ENCODE results near the gene FOXP3. TPM values are rescaled to one million over a fixed set of nuclear protein-coding genes. Genes with fewer than 3 reads are reported as not detected.
"Not testable (repeated sequence)": the region's sequence is repeated elsewhere in the genome, so short reads cannot be mapped to it uniquely, and the experiment has no call there.

Gene FOXP3, protein sequence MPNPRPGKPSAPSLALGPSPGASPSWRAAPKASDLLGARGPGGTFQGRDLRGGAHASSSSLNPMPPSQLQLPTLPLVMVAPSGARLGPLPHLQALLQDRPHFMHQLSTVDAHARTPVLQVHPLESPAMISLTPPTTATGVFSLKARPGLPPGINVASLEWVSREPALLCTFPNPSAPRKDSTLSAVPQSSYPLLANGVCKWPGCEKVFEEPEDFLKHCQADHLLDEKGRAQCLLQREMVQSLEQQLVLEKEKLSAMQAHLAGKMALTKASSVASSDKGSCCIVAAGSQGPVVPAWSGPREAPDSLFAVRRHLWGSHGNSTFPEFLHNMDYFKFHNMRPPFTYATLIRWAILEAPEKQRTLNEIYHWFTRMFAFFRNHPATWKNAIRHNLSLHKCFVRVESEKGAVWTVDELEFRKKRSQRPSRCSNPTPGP
- not detected in 2 replicates for total RNA-seq (2014; rRNA removed; shearing (Covaris generic))

DNA sequence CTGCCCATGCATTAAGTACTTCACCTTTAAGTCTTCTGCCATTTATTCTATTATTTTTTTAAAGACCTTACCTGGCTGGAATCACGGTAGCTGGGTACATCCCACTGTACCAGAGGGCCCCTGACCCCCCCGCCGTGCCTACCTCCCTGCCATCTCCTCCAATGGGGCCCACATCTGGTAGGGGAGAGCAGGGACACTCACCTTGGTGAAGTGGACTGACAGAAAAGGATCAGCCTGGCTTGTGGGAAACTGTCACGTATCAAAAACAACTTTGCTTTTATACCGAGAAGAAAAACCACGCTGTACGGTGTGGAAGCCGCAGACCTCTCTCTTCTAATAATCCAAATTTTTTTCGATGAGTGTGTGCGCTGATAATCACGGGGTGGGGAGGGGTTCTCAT, at the start of gene FOXP3:
FOXP3 (minus strand) TSS at position 251 of the 400 bp plus-strand sequence. CDS start 6,205 bp downstream, outside the sequence.
- Histone ChIP-seq H3K9me3 (replicated peaks) (no peaks in the 10 kb centered on the region), H3K4me1 (no peaks in the 10 kb centered on the region), H3K4me3 (no peak within 1 kb of the TSS)

DNA sequence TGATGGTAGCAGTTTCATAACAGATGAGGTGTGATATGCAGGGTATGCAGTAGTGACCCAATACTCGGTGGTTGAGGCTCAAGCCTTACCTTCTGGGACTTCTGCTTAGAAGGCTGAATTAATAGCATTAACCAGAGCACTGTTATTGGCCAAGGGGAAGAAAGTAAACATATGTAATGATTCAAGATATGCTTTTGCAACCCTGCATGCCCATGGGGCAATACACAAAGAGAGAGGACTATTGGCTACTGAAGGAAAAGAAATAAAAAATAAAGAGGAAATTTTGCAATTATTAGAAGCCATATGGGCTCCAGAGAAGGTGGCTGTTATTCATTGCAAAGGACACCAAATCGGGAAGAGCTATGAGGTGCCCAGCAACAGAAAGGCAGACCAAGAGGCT, 47.7 kb upstream of the FOXP3 start:
- no peaks in the 10 kb centered on the region for H3K27me3 ChIP-seq
- H3K27ac ChIP-seq, result no peak overlapping the region
- H3K4me1 ChIP-seq, result no peaks in the 10 kb centered on the region
- no peak overlapping the region for H3K4me3 ChIP-seq
- no peaks in the 10 kb centered on the region for H3K9me3 ChIP-seq (replicated peaks)
- no peak for DNase-seq
- H3K36me3 ChIP-seq, result no peaks in the 10 kb centered on the region

More for the DNA sequence above, at the start of gene FOXP3:
- no peak for DNase-seq
- H3K27me3 ChIP-seq, result no peaks in the 10 kb centered on the region
- H3K36me3 ChIP-seq, result no peaks in the 10 kb centered on the region
- H3K27ac ChIP-seq, result no peak within 1 kb of the TSS

DNA sequence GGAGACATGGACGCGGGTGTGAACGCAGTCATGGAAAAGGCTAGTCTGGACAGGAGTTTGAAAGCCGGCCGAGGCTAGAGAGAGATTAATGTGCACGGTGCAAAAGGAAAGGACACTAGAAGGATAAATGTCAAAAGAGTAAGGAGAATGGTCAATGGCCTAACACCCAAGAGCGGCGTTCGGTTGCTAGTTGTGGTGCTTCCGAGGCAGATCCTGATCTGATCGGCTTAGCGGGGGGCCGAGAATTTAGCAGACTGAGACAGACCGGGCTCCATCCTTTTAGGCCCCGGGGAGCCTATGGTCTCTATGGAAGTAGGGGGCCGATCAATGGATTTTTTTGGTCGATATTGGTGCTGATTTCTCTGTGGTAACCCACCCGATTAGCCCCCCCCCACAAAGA, 45.9 kb upstream of the FOXP3 start:
- Histone ChIP-seq H3K9me3 (replicated peaks) (no peaks in the 10 kb centered on the region), H3K27ac (no peak overlapping the region), H3K36me3 (no peaks in the 10 kb centered on the region), H3K4me1 (no peaks in the 10 kb centered on the region), H3K4me3 (no peak overlapping the region), H3K27me3 (no peaks in the 10 kb centered on the region)
- DNase-seq, result no peak

DNA sequence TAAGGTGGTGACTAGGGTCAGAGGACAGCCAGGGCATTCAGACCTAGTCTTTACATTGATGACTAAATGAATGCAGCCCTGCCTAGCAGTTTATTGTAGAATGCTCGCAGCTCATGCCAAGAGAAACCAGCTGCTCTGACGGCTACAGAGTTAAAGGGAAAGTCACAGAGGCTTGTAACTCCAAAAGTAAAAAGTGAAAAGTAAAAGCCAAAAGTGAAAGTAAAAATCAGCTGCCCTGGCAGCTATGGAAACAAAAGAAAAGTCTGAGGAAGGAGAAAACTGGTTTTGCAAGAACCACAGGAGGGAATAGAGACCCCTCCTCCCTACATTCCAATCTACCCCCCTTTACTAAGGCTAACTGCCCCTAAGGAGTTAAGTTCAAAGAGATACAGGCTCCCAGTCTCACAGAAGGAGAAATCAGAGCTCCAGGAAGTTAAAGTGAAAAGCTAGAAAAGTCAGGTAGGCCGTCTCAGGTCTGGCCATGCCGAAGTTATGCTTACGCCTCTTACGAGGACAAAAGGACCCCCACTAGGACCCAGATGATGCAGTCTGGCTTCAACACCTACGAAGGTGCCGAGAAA, 45.0 kb upstream of the FOXP3 start:
- no peak for DNase-seq
- H3K4me3 ChIP-seq, result peak overlapping the region; percentile 10; the same call in 1 of the 2 replicates
- H3K36me3 ChIP-seq, result no peaks in the 10 kb centered on the region
- H3K4me1 ChIP-seq, result no peaks in the 10 kb centered on the region
- no peaks in the 10 kb centered on the region for H3K9me3 ChIP-seq (replicated peaks)
- no peaks in the 10 kb centered on the region for H3K27me3 ChIP-seq
- no peak overlapping the region for H3K27ac ChIP-seq

DNA sequence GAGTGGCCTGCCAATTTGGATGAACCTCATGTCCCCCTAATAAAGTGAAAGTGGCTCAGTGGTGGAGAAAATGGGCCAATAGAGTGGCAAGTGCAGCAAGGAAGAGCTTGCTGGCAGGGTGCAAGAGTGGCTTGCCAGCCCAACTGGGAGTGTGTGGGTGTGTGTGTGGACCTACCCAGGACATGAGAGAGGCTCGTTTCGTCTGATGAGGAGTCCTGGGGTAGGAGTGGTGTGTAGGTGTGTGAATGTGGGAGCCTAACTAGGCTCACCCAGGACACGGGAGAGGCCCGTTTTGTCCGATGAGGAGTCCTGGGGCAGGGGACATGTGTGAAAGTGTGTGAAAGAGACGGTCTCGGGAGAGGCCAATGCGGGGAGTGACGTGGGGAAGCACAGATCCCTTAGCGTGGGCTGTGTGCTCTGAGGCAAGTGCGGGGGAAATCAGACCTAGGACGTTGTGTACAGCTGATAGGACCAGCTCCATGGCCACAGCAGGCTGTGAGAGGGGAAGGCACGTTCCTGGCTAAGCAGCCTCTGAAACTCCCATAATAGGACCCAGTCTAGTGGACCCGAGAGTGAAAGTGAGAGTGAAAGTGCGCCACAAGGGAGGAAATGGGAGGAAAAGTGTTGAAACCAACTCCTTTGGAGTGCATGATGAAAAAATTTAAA, 44.2 kb upstream of the FOXP3 start:
- Histone ChIP-seq H3K9me3 (replicated peaks) (no peaks in the 10 kb centered on the region), H3K27me3 (no peaks in the 10 kb centered on the region), H3K27ac (no peak overlapping the region), H3K4me3 (no peak overlapping the region), H3K36me3 (no peaks in the 10 kb centered on the region), H3K4me1 (no peaks in the 10 kb centered on the region)
- no peak for DNase-seq

DNA sequence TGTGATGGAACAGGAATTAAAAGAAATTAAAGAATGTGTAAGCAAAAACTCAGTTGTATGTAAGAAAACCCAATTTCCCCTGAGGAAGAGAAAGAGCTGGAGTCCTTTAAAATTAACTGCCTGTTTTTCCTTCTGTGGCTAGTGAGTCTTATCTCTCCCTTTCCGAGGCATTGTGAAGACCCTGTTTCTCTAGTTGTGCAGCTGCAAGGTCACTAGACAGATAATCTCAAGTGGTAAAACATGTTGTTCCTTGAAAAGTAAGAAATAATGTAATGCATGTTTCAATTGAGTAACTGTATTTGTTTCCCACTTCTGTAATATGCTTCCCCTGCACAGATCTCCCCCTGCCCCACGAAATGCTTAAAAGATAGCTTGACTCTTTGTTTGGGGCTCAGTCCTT, 43.3 kb upstream of the FOXP3 start:
- not testable (repeated sequence) for H3K27me3 ChIP-seq; H3K4me3 ChIP-seq; H3K36me3 ChIP-seq; H3K4me1 ChIP-seq; H3K27ac ChIP-seq; DNase-seq; H3K9me3 ChIP-seq (replicated peaks)

DNA sequence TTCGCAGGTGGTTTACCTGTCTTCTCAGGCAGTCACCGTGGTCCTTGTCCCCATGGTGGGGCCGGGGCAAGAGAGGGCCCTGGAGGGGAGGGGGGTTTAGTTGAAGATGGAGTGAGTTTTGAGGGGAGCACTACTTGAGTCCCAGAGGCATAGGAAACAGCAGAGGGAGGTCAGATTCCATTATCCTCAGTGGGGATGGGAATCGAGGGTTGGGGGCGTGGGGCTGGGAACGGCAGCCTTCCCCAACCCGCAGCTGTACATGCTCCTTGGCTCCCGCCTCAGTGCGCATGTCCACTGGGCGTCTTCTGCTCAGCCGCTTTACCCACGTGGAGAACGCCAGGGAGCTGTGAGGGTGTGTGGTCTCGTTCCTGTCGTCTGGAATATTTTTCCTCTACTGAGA, 38.8 kb upstream of the FOXP3 start, which contains the start of gene GAGE10:
GAGE10 (plus strand) TSS at position 301 of the 400 bp plus-strand sequence. CDS start 1,214 bp downstream, outside the sequence.
- Histone ChIP-seq H3K27me3 (no peaks in the 10 kb centered on the region), H3K4me3 (no peak within 1 kb of the TSS), H3K27ac (no peak within 1 kb of the TSS), H3K9me3 (replicated peaks) (no peaks in the 10 kb centered on the region), H3K36me3 (no peaks in the 10 kb centered on the region), H3K4me1 (no peaks in the 10 kb centered on the region)
- DNase-seq, result no peak

DNA sequence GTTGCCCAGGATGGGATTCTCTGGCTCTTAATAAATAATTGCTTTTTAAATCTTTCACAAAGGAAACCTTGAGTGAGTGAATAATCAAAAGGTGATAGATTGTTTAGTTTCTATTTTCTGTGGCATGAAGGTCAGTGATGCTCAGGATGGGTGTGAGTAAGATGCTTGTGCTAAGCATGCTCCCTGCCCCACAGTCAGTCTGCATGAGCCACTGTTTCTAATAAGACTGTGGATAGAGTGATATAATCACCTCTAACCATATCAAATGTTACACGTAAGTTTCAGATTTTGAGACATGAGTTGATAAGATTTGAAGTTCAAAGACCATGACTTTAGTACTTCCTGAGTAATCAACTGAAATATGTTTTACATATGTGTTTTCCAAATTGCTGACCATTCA, 36.2 kb upstream of the FOXP3 start:
- Histone ChIP-seq H3K4me3 (no peak overlapping the region), H3K9me3 (replicated peaks) (no peaks in the 10 kb centered on the region), H3K27me3 (no peaks in the 10 kb centered on the region), H3K4me1 (no peaks in the 10 kb centered on the region), H3K36me3 (no peaks in the 10 kb centered on the region), H3K27ac (no peak overlapping the region)
- no peak for DNase-seq

DNA sequence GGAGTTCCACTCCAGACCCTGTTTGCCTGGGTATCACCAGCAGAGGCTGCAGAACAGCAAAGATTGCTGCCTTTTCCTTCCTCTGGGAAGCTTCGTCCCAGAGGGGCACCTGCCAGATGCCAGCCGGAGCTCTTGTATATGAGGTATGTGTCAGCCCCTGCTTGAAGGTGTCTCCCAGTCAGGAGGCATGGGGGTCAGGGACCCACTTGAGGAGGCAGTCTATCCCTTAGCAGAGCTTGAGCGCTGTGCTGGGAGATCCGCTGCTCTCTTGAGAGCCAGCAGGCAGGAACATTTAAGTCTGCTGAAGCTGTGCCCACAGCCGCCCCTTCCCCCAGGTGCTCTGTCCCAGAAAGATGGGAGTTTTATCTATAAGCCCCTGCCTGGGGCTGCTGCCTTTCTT, 34.8 kb upstream of the FOXP3 start:
- H3K9me3 ChIP-seq (replicated peaks); H3K36me3 ChIP-seq; DNase-seq; H3K27me3 ChIP-seq; H3K4me3 ChIP-seq; H3K4me1 ChIP-seq; H3K27ac ChIP-seq: not testable (repeated sequence)

DNA sequence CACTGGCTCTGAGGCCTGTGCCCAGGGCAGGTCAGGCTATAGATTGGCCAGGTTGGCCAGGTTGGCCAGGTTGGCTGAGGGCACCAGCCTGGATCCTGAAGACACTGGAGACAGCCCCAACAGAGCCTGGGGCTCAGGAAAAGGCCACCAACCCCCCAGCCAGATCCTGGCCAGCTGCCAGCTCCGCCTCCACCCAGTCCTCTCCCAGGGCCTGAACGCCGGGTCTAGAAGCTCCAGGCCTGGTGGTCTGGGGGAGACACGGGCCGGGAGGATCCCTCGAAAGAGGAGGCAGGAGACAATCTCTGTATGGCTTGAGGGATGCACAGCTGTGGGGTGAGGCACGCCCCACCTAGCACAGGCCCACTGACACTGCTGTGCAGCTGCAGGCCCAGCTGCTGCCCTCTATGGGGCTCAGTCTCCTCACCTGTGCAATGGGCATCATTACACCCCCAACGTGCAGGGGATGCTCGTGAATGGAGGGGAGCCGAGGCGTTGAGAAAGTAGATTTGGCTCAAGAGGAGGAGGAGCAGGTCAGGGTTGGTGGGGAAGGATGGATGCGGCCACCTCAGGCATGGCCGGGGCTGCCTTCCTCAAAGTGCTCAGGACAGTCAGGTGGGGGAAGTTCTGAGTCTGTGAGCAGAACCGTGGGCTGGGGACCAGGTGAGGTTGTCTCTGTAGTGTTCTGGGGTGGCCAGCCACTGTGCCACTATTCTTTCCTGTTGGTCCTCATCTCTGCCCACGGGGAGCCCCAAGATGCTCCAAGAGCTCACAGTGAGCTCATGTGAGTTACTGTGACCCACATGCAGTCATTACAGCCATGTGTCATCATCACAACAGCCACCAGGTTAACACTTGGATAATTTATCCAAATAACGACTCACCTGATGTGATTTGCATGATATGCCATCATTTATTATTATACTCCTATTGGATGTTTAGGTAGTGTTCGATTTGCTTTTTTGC, 28.2 kb upstream of the FOXP3 start:
- Histone ChIP-seq H3K4me3 (no peak overlapping the region), H3K4me1 (no peaks in the 10 kb centered on the region), H3K27me3 (no peaks in the 10 kb centered on the region), H3K9me3 (replicated peaks) (no peaks in the 10 kb centered on the region), H3K27ac (no peak overlapping the region), H3K36me3 (no peaks in the 10 kb centered on the region)
- DNase-seq, result no peak

DNA sequence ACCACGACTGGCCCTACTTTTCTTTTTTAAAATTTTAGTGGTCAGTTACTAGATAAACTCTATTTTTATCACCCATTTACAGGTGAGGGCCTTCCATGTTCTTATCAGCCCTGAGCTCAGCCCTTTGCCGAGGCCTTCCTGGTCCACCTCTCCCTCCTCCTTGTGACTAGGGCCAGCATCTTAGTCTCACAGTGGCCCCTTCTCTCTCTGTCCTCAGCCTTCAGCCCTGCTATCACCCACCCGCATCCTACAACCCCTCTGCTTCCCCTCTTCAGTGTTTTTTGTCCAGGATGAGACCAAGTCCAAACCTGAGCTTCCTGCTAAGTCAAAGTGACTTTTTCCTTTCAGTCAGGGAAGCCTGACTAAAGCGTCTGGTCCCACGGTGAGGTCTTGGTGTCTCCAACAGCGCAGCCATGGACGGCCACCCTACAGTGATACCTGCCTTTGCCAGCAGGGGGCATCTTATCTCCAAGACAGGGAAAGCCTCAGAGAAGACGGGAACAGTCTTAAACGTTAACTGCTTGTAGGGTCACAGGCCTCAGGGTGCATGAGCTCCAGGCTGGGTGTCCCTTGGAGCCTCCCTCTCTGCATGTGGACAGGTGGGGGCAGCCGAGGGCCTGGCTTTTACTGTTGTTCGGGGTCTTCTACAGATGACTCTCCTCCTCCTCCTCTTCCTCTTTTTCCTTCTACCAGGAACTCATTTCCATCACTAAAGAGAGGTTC, 27.3 kb upstream of the FOXP3 start:
- Histone ChIP-seq H3K4me1 (no peaks in the 10 kb centered on the region), H3K36me3 (no peaks in the 10 kb centered on the region), H3K27me3 (no peaks in the 10 kb centered on the region), H3K27ac (no peak overlapping the region), H3K4me3 (no peak overlapping the region), H3K9me3 (replicated peaks) (no peaks in the 10 kb centered on the region)
- DNase-seq, result peak; percentile 42 to 60

DNA sequence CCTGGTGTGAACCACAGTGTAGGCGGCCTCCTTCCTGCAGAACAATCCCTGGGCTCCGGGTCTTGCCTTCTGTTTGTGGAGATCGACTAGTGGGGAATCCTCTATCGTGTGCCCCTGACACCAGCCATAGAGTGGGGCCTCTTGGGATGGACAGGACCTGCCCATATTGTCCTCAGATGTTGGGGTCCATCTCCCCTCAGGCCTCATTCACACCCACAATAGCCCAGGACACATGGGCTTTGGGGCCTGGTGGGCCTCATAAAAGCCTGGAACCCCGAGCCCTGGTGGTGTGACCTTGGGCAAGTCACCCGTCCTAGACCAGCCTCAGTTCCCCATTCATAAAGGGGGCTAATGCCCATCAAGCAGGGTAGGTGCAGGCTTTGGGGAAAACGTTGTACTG, 25.7 kb upstream of the FOXP3 start:
- Histone ChIP-seq H3K36me3 (no peaks in the 10 kb centered on the region), H3K27me3 (no peaks in the 10 kb centered on the region), H3K4me1 (no peaks in the 10 kb centered on the region), H3K4me3 (no peak overlapping the region), H3K9me3 (replicated peaks) (no peaks in the 10 kb centered on the region), H3K27ac (no peak overlapping the region)
- no peak for DNase-seq

DNA sequence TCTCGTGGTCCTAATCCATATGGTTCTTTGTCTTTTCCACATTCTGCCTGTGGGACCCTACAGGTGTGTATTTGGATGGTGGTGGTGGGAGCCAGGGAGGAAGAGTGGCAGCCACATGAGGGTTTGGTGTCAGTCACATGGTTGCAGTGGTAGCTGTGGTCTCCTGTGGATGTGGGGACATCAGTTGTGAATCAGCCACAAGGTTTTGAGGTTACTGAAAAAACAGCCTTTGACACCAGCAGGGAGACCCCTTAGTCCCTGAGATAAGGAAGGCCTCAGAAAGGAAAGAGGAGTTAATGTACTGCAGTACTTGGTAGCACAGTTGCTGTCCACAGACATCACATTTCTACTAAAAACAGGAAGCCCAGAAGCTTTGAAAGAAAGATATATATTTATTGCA, 23.2 kb upstream of the FOXP3 start:
- Histone ChIP-seq H3K4me1 (no peaks in the 10 kb centered on the region), H3K9me3 (replicated peaks) (no peaks in the 10 kb centered on the region), H3K36me3 (no peaks in the 10 kb centered on the region), H3K27ac (no peak overlapping the region), H3K4me3 (no peak overlapping the region), H3K27me3 (no peaks in the 10 kb centered on the region)
- DNase-seq, result no peak

DNA sequence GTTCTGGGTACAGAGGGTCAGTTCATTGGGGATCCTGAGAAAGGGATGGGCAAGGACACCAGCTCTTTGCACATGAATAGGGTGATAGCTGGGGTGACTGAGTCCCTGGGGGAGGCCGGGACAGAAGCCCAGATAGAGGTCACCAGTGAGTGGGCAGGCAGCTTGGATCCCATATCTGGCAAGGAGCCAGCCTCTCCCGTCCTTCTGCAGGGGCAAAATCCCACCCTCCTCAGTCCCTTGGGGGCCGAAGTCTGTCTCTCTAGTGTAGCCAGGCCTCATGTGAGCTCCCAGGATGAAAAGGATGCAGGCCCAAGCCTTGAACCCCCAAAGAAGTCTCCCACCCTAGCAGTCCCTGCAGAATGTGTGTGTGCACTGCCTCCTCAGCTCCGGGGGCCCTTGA, 22.1 kb upstream of the FOXP3 start:
- H3K27me3 ChIP-seq, result no peaks in the 10 kb centered on the region
- no peaks in the 10 kb centered on the region for H3K9me3 ChIP-seq (replicated peaks)
- no peak overlapping the region for H3K4me3 ChIP-seq
- H3K4me1 ChIP-seq, result no peaks in the 10 kb centered on the region
- no peak for DNase-seq
- no peaks in the 10 kb centered on the region for H3K36me3 ChIP-seq
- H3K27ac ChIP-seq, result no peak overlapping the region

Data from SJCRH30 (cell line).